Embryonic facial prominence (tissue), 1 donor: ENCODE measurements around the gene HOXA11.

Experiments used
- DNase-seq: peaks from one replicate; pipeline ENCODE4 v3.0.0-alpha.2; 2016; ENCODE audit errors: extremely low spot score

The HOXA11 gene

GRCh38 chr7:27147199-27148030 lies 37.6 kb downstream of the HOXA11 start, which contains the start of gene HOXA6:
HOXA6 (minus strand) TSS chr7:27147774; CDS start chr7:27147749, 25 bp downstream.
- no peak for DNase-seq

- DNase-seq = no peak
These were observed 38.4 kb downstream of the HOXA11 start for GRCh38 chr7:27146491-27147198.

- DNase-seq = no peak
These were observed 39.1 kb downstream of the HOXA11 start for GRCh38 chr7:27145914-27146412.

GRCh38 chr7:27145165-27145913 lies 39.7 kb downstream of the HOXA11 start:
- no peak for DNase-seq

- DNase-seq = no peak
These were observed 40.3 kb downstream of the HOXA11 start for GRCh38 chr7:27144781-27145164.

GRCh38 chr7:27143950-27144780 lies 40.9 kb downstream of the HOXA11 start:
- DNase-seq = no peak

GRCh38 chr7:27143023-27143949 lies 41.7 kb downstream of the HOXA11 start, which contains the start of gene HOXA5:
HOXA5 (minus strand) TSS chr7:27143681; CDS start chr7:27143607, 74 bp downstream.
- no peak for DNase-seq

- no peak for DNase-seq
These were observed 42.4 kb downstream of the HOXA11 start for GRCh38 chr7:27142580-27143022.

- no peak for DNase-seq
These were observed 43.0 kb downstream of the HOXA11 start for GRCh38 chr7:27141923-27142579.

- DNase-seq = no peak
These were observed 43.7 kb downstream of the HOXA11 start for GRCh38 chr7:27141137-27141922.

- no peak for DNase-seq
These were observed 44.7 kb downstream of the HOXA11 start for GRCh38 chr7:27140126-27140857.

- DNase-seq = no peak
These were observed 45.5 kb downstream of the HOXA11 start for GRCh38 chr7:27139334-27140125.

- no peak for DNase-seq
These were observed 46.1 kb downstream of the HOXA11 start for GRCh38 chr7:27138985-27139333.

GRCh38 chr7:27138472-27138871 lies 46.6 kb downstream of the HOXA11 start:
- no peak for DNase-seq

- DNase-seq = no peak
These were observed 47.3 kb downstream of the HOXA11 start for GRCh38 chr7:27137640-27138315.

GRCh38 chr7:27134392-27134791 lies 50.6 kb downstream of the HOXA11 start:
- DNase-seq = no peak
